ENCODE data around the gene SDR42E2. TPM values are rescaled to one million over a fixed set of nuclear protein-coding genes. Genes with fewer than 3 reads are reported as not detected.

Gene SDR42E2
- total and polyA plus RNA-seq, 2 of the 4 experiments (the other 2 are of a cell fraction) = not detected

GRCh38 chr16:22188595-22189442 lies 26.5 kb downstream of the SDR42E2 start:
- dilution Hi-C loops (cut with HindIII; ENCODE audit: low sequenced_read_pairs, unreplicated experiment) (no loop called here), in situ Hi-C loops (cut with MboI; ENCODE audit: low sequenced_read_pairs) (no loop called here), intact Hi-C loops (cut with micrococcal nuclease) (loop anchor here (1.0 to 5.0 kb wide), 5 partner anchors 90 to 532 kb away; partner anchors contain the start of gene PDZD9)
- ATAC-seq (ENCODE audit: low read depth) = peak; percentile 2; the same call in 1 of the 2 replicates
- H3K27me3 ChIP-seq (ENCODE audit: control insufficient read depth, insufficient read depth, low read length) = no peaks in the 10 kb centered on the region; the same call in 1 of the 2 replicates
- H4K8ac ChIP-seq (ENCODE audit: low read depth in 2 of 2, low read length in 2 of 2) = no peak overlapping the region
- H3K56ac ChIP-seq (ENCODE audit: extremely low read depth, insufficient read depth, low read length) = no peak overlapping the region
- no peak overlapping the region for H3K23ac ChIP-seq (ENCODE audit: low read depth, low read length)
- no peak overlapping the region for H3K9ac ChIP-seq (ENCODE audit: low read depth, low read length)
- H3K79me1 ChIP-seq (ENCODE audit: low read depth in 1 of 2, low read length in 2 of 2) = peaks cover 0 to 3% of the 10 kb centered on the region in 2 experiments; a peak in 1 of 4 replicates
- no peak overlapping the region for H3K14ac ChIP-seq (replicated peaks; ENCODE audit: low read depth, low read length)
- H3K9me3 ChIP-seq (ENCODE audit: control insufficient read depth, insufficient read depth, low read length) = no peaks in the 10 kb centered on the region
- CTCF ChIA-PET = interaction anchor here (0.6 to 3.9 kb wide), 26 partner anchors 7 to 1481 kb away, joined by 3 to 23 read pairs (median 4); partner anchors contain the start of gene VWA3A
- 17% methylated on average over 3 of the region's 8 CpGs; no CpG with 5 or more reads in 1 of the 2 experiments for WGBS, 2 experiments (ENCODE audit: extremely low coverage in 2 of 2, insufficient read length in 1 of 2)
- H2BK20ac ChIP-seq (ENCODE audit: low read depth, low read length) = no peak overlapping the region
- H2BK120ac ChIP-seq (ENCODE audit: low read depth, low read length) = no peak overlapping the region
- no peak overlapping the region for H3K27ac ChIP-seq (ENCODE audit: insufficient read depth, low read length)
- H4K5ac ChIP-seq (ENCODE audit: low read depth, low read length) = no peak overlapping the region
- H3K4me3 ChIP-seq (ENCODE audit: insufficient read depth, low read depth, low read length) = no peak overlapping the region
- no peak overlapping the region for H2BK15ac ChIP-seq (ENCODE audit: low read depth, low read length)
- H3K18ac ChIP-seq (ENCODE audit: low read depth, low read length) = no peak overlapping the region
- no peaks in the 10 kb centered on the region for H4K20me1 ChIP-seq (ENCODE audit: insufficient read depth, low read length)
- peaks cover 7% of the 10 kb centered on the region; the same call in 1 of the 2 replicates for H3K9me1 ChIP-seq (ENCODE audit: insufficient read depth, low read length)
- H3K4me1 ChIP-seq (ENCODE audit: control insufficient read depth, insufficient read depth, low read length) = peaks cover 4% of the 10 kb centered on the region; the same call in 1 of the 2 replicates
- DNase-seq = peak; percentile 95
- no peak overlapping the region for H2AK5ac ChIP-seq (ENCODE audit: low read depth, low read length)
- H3K36me3 ChIP-seq (ENCODE audit: control insufficient read depth, insufficient read depth, low read length) = no peaks in the 10 kb centered on the region
- peak overlapping the region; percentile 96 for H2AFZ ChIP-seq (replicated peaks; ENCODE audit: low read length, poor library complexity)
- POLR2A ChIA-PET (ENCODE audit: unreplicated experiment) = no interaction called here
- BruUV-seq (replicated peaks) = no TSS peak
- H2AK9ac ChIP-seq (replicated peaks; ENCODE audit: low read depth, low read length, poor library complexity) = peak overlapping the region; percentile 92
- no peak overlapping the region for H3K4ac ChIP-seq (ENCODE audit: low read depth, low read length)
- H2BK5ac ChIP-seq (ENCODE audit: low read depth, low read length, poor library complexity, severe bottlenecking) = no peak overlapping the region
- H3K4me2 ChIP-seq (ENCODE audit: low read depth, low read length) = no peak overlapping the region
- no peak overlapping the region for H4K91ac ChIP-seq (ENCODE audit: insufficient read depth, low read depth, low read length)
- no peak for TF ChIP-seq ELK1 (IDR thresholded peaks at IDR 0.05; ENCODE audit: borderline replicate concordance, low read depth, low read length)
- no peak for TF ChIP-seq USF2 (IDR thresholded peaks at IDR 0.05; ENCODE audit: low read depth, low read length)
- TF ChIP-seq BHLHE40 (IDR thresholded peaks at IDR 0.05; ENCODE audit: low read depth, low read length) = no peak
- TF ChIP-seq SMC3 (IDR thresholded peaks at IDR 0.05; ENCODE audit: low read depth, low read length) = peak; percentile 84
- no peak for TF ChIP-seq FOS (IDR thresholded peaks at IDR 0.05; ENCODE audit: low read depth, low read length)
- no peak for TF ChIP-seq RFX5 (IDR thresholded peaks at IDR 0.05; ENCODE audit: low read depth, low read length)
- TF ChIP-seq CHD1 (IDR thresholded peaks at IDR 0.05; ENCODE audit: low read depth, low read length) = no peak; the same call in 1 of the 2 replicates
- no peak for TF ChIP-seq CEBPB (IDR thresholded peaks at IDR 0.05; ENCODE audit: low read depth, low read length)
- TF ChIP-seq POLR2A (IDR thresholded peaks at IDR 0.05; ENCODE audit: low read depth, low read length) = 0 out of 2 replicates have a peak, but pooled peaks have one; percentile 42
- no peak for TF ChIP-seq NFE2L2 (IDR thresholded peaks at IDR 0.05; ENCODE audit: low read depth, low read length)
- peak; percentile 98 for TF ChIP-seq CTCF (conservative IDR thresholded peaks at IDR 0.05; ENCODE audit: low read depth, low read length)
- peak; percentile 98 for TF ChIP-seq RAD21 (IDR thresholded peaks at IDR 0.05; ENCODE audit: low read length)
- no peak for TF ChIP-seq MAFK (IDR thresholded peaks at IDR 0.05; ENCODE audit: low read depth, low read length)
- peak; percentile 22; the same call in 1 of the 2 replicates for TF ChIP-seq MAZ (IDR thresholded peaks at IDR 0.05; ENCODE audit: borderline replicate concordance, low read depth, low read length)

Measured in IMR-90 (cell line).